Activated effector memory CD4-positive, alpha-beta T cell treated with Interleukin-2 at 50 U/mL for 16 hours (primary cell): ENCODE results near the gene PTF1A.

Experiments used
- DNase-seq: peaks from one replicate; pipeline ENCODE4 v3.0.0-alpha.2; 2020

Gene PTF1A

GRCh38 chr10:23187155-23187554 lies 5.0 kb upstream of the PTF1A start:
- no peak for DNase-seq

- no peak for DNase-seq
Measured at GRCh38 chr10:23189024-23189423, 3.1 kb upstream of the PTF1A start.

- no peak for DNase-seq
Measured at GRCh38 chr10:23190872-23191763, 994 bp upstream of the PTF1A start.

GRCh38 chr10:23192712-23193434 lies 761 bp downstream of the PTF1A start:
- no peak for DNase-seq

GRCh38 chr10:23193435-23194074 lies 1.4 kb downstream of the PTF1A start:
- no peak for DNase-seq

- DNase-seq: no peak
Measured at GRCh38 chr10:23194471-23194965, 2.4 kb downstream of the PTF1A start.

- DNase-seq: no peak
Measured at GRCh38 chr10:23194966-23195845, 3.1 kb downstream of the PTF1A start.

GRCh38 chr10:23195846-23196600 lies 3.9 kb downstream of the PTF1A start:
- DNase-seq: no peak

GRCh38 chr10:23196915-23197314 lies 4.8 kb downstream of the PTF1A start:
- no peak for DNase-seq

- DNase-seq: no peak
Measured at GRCh38 chr10:23197416-23197861, 5.3 kb downstream of the PTF1A start.

- DNase-seq: no peak
Measured at GRCh38 chr10:23198610-23198939, 6.5 kb downstream of the PTF1A start.

GRCh38 chr10:23198940-23199767 lies 7.0 kb downstream of the PTF1A start:
- no peak for DNase-seq

- no peak for DNase-seq
Measured at GRCh38 chr10:23199768-23200511, 7.8 kb downstream of the PTF1A start.

GRCh38 chr10:23200586-23200985 lies 8.5 kb downstream of the PTF1A start:
- no peak for DNase-seq

GRCh38 chr10:23200997-23201652 lies 9.0 kb downstream of the PTF1A start:
- DNase-seq: no peak

GRCh38 chr10:23201837-23202236 lies 9.7 kb downstream of the PTF1A start:
- no peak for DNase-seq

- DNase-seq: no peak
Measured at GRCh38 chr10:23202779-23203178, 10.7 kb downstream of the PTF1A start.

- DNase-seq: no peak
Measured at GRCh38 chr10:23203369-23204325, 11.5 kb downstream of the PTF1A start.
